HG03060 (cell line): Measurements from ENCODE around the gene CEACAM1.
"Not testable (repeated sequence)": the region's sequence is repeated elsewhere in the genome, so short reads cannot be mapped to it uniquely, and the experiment has no call there.

Experiments used
- ATAC-seq: cut with Tn5 transposase; IDR thresholded peaks from one replicate; pipeline ENCODE4 v1.9.1; 2021; ENCODE audit warnings: low read depth, moderate number of reproducible peaks; ENCODE audit not compliant: unreplicated experiment

The CEACAM1 gene

GRCh38 chr19:42549067-42549466 is 20.8 kb upstream of the CEACAM1 start:
- not testable (repeated sequence) for ATAC-seq

GRCh38 chr19:42548552-42548951 is 20.3 kb upstream of the CEACAM1 start:
- no peak for ATAC-seq

- no peak for ATAC-seq
These were observed 19.6 kb upstream of the CEACAM1 start for GRCh38 chr19:42547929-42548328.

- ATAC-seq, result no peak
These were observed 18.7 kb upstream of the CEACAM1 start for GRCh38 chr19:42546831-42547500.

- ATAC-seq, result no peak
These were observed 15.9 kb upstream of the CEACAM1 start for GRCh38 chr19:42544146-42544545.

GRCh38 chr19:42542791-42543190 is 14.5 kb upstream of the CEACAM1 start:
- no peak for ATAC-seq

- ATAC-seq, result no peak
These were observed 11.8 kb upstream of the CEACAM1 start for GRCh38 chr19:42540071-42540553.

- no peak for ATAC-seq
These were observed 10.8 kb upstream of the CEACAM1 start for GRCh38 chr19:42538841-42539709.

- not testable (repeated sequence) for ATAC-seq
These were observed 7.0 kb upstream of the CEACAM1 start for GRCh38 chr19:42535276-42535675.

GRCh38 chr19:42534391-42534790 is 6.1 kb upstream of the CEACAM1 start:
- ATAC-seq, result no peak

- ATAC-seq, result no peak
These were observed 4.6 kb upstream of the CEACAM1 start for GRCh38 chr19:42532891-42533290.

- no peak for ATAC-seq
These were observed 3.0 kb upstream of the CEACAM1 start for GRCh38 chr19:42531313-42531712.

GRCh38 chr19:42529248-42529764 is 1.0 kb upstream of the CEACAM1 start:
- ATAC-seq, result no peak

GRCh38 chr19:42524943-42525342 is 3.3 kb downstream of the CEACAM1 start:
- ATAC-seq, result no peak

- no peak for ATAC-seq
These were observed 4.0 kb downstream of the CEACAM1 start for GRCh38 chr19:42524250-42524649.

- ATAC-seq, result not testable (repeated sequence)
These were observed 6.0 kb downstream of the CEACAM1 start for GRCh38 chr19:42522262-42522661.

GRCh38 chr19:42521346-42522030 is 6.8 kb downstream of the CEACAM1 start:
- no peak for ATAC-seq

- ATAC-seq, result no peak
These were observed 9.2 kb downstream of the CEACAM1 start for GRCh38 chr19:42519108-42519507.

GRCh38 chr19:42516771-42517170 is 11.5 kb downstream of the CEACAM1 start:
- no peak for ATAC-seq

GRCh38 chr19:42515241-42515832 is 12.9 kb downstream of the CEACAM1 start:
- ATAC-seq, result no peak
